HFF-Myc (cell line): ENCODE results near the gene MRPS14.

Experiments used
- DNase-seq: peaks from one replicate; pipeline ENCODE4 v3.0.0-alpha.2; 2011; ENCODE audit warnings: low read depth; ENCODE audit errors: extremely low read depth
- H3K4me3 ChIP-seq: replicated peaks from 2 replicates; pipeline ENCODE4 v1.5.1; 2011; ENCODE audit warnings: low read depth, mild to moderate bottlenecking, control low read depth, low read length
- CTCF ChIP-seq: IDR thresholded peaks from 2 replicates; pipeline ENCODE4 v1.5.1; 2012; ENCODE audit warnings: mild to moderate bottlenecking, low read depth, low read length, control low read depth; ENCODE audit errors: missing control alignments

The MRPS14 gene

DNA sequence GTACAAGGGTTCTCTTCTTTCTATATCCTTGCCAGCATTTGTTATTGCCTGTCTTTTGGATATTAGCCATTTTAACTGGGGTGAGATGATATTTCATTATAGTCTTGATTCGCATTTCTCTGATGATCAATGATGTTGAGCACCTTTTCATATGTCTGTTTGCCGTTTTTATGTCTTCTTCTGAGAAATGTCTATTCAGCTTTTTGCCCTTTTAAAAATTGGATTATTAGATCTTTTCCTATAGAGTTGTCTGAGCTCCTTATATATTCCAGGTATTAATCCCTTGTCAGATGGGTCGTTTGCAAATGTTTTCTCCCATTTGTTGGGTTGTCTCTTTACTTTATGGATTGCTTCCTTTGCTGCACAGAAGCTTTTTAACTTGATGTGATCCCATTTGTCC lies 19.4 kb upstream of the MRPS14 start:
- no peak for DNase-seq
- H3K4me3 ChIP-seq, result no peak overlapping the region
- no peak for TF ChIP-seq CTCF

DNA sequence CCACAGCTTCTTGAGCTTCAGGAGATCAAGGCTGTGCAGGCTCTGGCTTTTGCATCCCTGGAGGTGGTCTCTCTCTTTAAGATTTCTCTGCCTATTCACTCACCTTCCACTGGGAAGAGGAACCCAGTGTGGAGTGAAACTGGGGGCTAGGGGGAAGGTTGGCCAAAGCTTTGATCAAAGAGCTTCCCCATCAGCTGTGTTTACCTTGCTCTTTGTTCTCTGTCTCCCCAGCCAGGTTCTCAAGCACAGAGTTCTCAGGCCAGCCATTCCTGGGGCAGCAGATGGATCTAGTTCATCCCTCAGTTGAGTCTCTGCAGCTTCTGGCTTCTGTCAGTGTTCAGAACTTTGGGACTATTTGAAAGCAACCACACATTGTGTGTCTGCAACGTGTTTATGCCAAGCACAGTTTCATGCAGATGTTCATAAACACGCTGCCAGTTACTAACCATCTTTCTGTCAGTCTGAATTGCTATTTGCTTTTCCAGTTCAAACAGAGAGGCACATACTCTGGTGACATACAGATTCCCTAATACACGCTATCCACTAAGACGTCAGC lies 17.2 kb upstream of the MRPS14 start:
- TF ChIP-seq CTCF, result no peak
- no peak for DNase-seq
- no peak overlapping the region for H3K4me3 ChIP-seq

DNA sequence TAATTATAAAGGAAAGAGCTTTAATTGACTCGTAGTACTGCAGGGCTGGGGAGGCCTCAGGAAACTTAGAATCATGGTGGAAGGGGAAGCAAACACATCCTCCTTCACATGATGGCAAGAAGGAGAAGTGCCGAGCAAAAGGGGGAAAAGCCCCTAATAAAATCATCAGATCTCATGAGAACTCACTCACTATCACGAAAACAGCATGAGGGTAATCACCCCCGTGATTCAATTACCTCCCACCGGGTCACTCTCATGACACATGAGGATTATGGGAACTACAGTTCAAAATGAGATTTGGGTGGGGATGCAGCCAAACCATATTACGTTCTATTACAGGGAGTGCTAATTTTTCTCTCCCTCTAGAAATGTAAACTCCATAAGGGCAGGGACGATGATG lies 14.2 kb upstream of the MRPS14 start:
- TF ChIP-seq CTCF, result no peak
- no peak overlapping the region for H3K4me3 ChIP-seq
- DNase-seq, result no peak

GRCh38 chr1:175036476-175036875 lies 13.3 kb upstream of the MRPS14 start:
- TF ChIP-seq CTCF, result no peak
- no peak for DNase-seq
- no peak overlapping the region for H3K4me3 ChIP-seq

DNA sequence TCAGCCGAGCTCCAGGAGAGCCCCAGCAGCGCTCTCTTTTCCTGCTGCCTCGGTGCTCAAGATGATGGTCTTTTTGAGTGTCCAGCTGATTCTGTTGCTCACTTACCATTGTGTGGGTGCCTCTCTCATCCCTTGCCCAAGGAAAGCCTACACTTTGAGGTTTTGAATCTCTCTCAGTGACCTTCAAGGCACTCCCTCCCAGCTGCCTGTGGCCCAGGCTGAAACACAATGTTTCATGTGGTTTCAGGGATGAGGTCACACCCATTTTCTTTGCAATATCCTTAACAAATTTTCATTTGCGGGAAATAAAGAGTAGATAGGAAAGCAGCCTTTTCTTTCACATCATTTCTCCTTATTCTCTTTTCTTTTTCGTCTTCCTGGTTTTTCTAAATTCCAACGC lies 12.6 kb upstream of the MRPS14 start:
- no peak for TF ChIP-seq CTCF
- H3K4me3 ChIP-seq, result no peak overlapping the region
- DNase-seq, result no peak

GRCh38 chr1:175034775-175035174 lies 11.6 kb upstream of the MRPS14 start:
- TF ChIP-seq CTCF, result no peak
- H3K4me3 ChIP-seq, result no peak overlapping the region
- DNase-seq, result no peak

DNA sequence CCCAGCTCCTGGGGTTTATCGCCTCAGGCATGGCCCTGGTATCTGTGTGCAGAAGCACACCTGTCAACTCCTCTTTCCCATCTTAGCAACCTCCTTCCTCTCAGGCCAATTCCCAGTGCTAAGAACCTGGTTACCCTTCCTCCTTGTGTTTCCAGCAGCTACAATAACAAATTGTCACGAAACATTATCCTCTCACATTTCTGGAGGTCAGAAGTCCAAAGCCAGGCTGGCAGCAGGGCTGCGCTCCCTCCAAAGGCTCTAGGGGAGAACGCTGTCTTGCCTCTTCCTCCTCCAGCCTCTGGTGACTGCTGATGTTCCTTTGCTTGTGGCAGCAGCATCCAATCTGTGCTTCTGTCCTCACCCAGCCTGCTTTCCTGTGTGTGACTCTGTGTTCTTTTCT lies 10.7 kb upstream of the MRPS14 start:
- no peak for TF ChIP-seq CTCF
- no peak overlapping the region for H3K4me3 ChIP-seq
- no peak for DNase-seq
